Naive thymus-derived CD4-positive, alpha-beta T cell (primary cell): Measurements from ENCODE around the gene RRP15. TPM values are rescaled to one million over a fixed set of nuclear protein-coding genes. Genes with fewer than 3 reads are reported as not detected.

Source experiments
- ATAC-seq: fragments of 150-1000 bp; cut with Tn5 transposase; 2 replicates; pipeline ENCODE4 v1.10.0; 2021; ENCODE audit warnings: mild to moderate bottlenecking, moderate library complexity
- CTCF ChIA-PET: fragments of 350-600 bp; sonication (Branson Sonifier 250); formaldehyde crosslinking; loops from one replicate; lab custom pipeline; 2021; ENCODE audit warnings: antibody characterized with exemption; lab: Charles Lee
- POLR2A ChIA-PET: fragments of 350-600 bp; sonication (Branson Sonifier 250); formaldehyde crosslinking; loops from one replicate; lab custom pipeline; 2021; ENCODE audit warnings: antibody characterized with exemption, inconsistent platforms; lab: Charles Lee
- DNase-seq, 9 donors: peaks; one replicate each; pipeline versions ENCODE4 v3.0.0 to v3.0.0-alpha.2; 2020 to 2022; ENCODE audit warnings: mixed read lengths in 1 of 9
- H3K27ac ChIP-seq: one replicate; pipeline ENCODE4 v1.7.0; 2013; ENCODE audit warnings: mild to moderate bottlenecking, low read depth, low read length, moderate library complexity
- H3K27me3 ChIP-seq, 2 donors: one replicate each; pipeline ENCODE4 v1.7.0; 2013; ENCODE audit warnings: low read length in 2 of 2, mild to moderate bottlenecking in 2 of 2, moderate library complexity in 2 of 2; ENCODE audit not compliant: control insufficient read depth in 2 of 2, insufficient read depth in 2 of 2
- H3K36me3 ChIP-seq, 3 experiments: 1 replicate in 2 of 3; 2 replicates in 1 of 3; pipeline ENCODE4 v1.7.0; 2013; ENCODE audit warnings: low read length in 3 of 3, mild to moderate bottlenecking in 3 of 3, moderate library complexity in 1 of 3; ENCODE audit not compliant: insufficient read depth in 3 of 3, control insufficient read depth in 2 of 3
- H3K4me1 ChIP-seq, 2 donors: one replicate each; pipeline ENCODE4 v1.7.0; 2013; ENCODE audit warnings: low read length in 2 of 2, mild to moderate bottlenecking in 2 of 2, moderate library complexity in 1 of 2; ENCODE audit not compliant: control insufficient read depth in 2 of 2, insufficient read depth in 2 of 2
- H3K4me3 ChIP-seq: 2 replicates; pipeline ENCODE4 v1.7.0; 2013; ENCODE audit warnings: mild to moderate bottlenecking, low read length
- H3K9me3 ChIP-seq, 3 experiments: 1 replicate in 2 of 3; 2 replicates in 1 of 3; pipeline ENCODE4 v1.7.0; 2013; ENCODE audit warnings: low read length in 3 of 3; ENCODE audit not compliant: control insufficient read depth in 2 of 3
- H3K27ac Mint-ChIP-seq, 9 donors: one replicate each; pipeline ENCODE4 v1.8.0; 2020 to 2022; ENCODE audit warnings: mixed read lengths in 9 of 9, mild to moderate bottlenecking in 8 of 9, moderate library complexity in 5 of 9, inconsistent platforms in 2 of 9
- H3K27me3 Mint-ChIP-seq, 5 donors: one replicate each; pipeline ENCODE4 v1.8.0; 2021 to 2022; ENCODE audit warnings: mixed read lengths in 5 of 5, mild to moderate bottlenecking in 1 of 5
- H3K36me3 Mint-ChIP-seq, 5 donors: one replicate each; pipeline ENCODE4 v1.8.0; 2020 to 2022; ENCODE audit warnings: mixed read lengths in 5 of 5, mild to moderate bottlenecking in 3 of 5, inconsistent platforms in 1 of 5
- H3K4me1 Mint-ChIP-seq, 7 donors: one replicate each; pipeline ENCODE4 v1.8.0; 2020 to 2022; ENCODE audit warnings: mixed read lengths in 7 of 7, mild to moderate bottlenecking in 3 of 7, inconsistent platforms in 1 of 7
- H3K4me3 Mint-ChIP-seq, 10 donors: one replicate each; pipeline ENCODE4 v1.8.0; 2020 to 2022; ENCODE audit warnings: mild to moderate bottlenecking in 10 of 10, mixed read lengths in 10 of 10, moderate library complexity in 6 of 10, inconsistent platforms in 2 of 10
- H3K9me3 Mint-ChIP-seq, 11 donors: one replicate each; pipeline ENCODE4 v1.8.0; 2020 to 2022; ENCODE audit warnings: mixed read lengths in 11 of 11, mild to moderate bottlenecking in 4 of 11, inconsistent platforms in 1 of 11, moderate library complexity in 1 of 11
- intact Hi-C, 2 donors: fragments of 100-400 bp; cut with micrococcal nuclease; formaldehyde crosslinking; loops; one replicate each; pipeline ENCODE4 v1.15.1; 2023
- polyA plus RNA-seq, 2 donors: library from polyadenylated mRNA; unstranded; fragments of 300-500 nt; fragmentation: Illumina TruSeq; gene quantifications; one replicate each; pipeline ENCODE4 v1.2.3, GENCODE V29; 2021
- total RNA-seq, 6 experiments: library from RNA in 5 of 6; stranded (reverse) in 5 of 6; gene quantifications; 1 replicate in 5 of 6; 2 replicates in 1 of 6; pipeline ENCODE4 v1.2.3 and lab custom pipeline; 2021 to 2026

Gene RRP15
- total and polyA plus RNA-seq, 7 experiments from 2014 or later = 12.4 to 19.0 (median 17.7) TPM

DNA sequence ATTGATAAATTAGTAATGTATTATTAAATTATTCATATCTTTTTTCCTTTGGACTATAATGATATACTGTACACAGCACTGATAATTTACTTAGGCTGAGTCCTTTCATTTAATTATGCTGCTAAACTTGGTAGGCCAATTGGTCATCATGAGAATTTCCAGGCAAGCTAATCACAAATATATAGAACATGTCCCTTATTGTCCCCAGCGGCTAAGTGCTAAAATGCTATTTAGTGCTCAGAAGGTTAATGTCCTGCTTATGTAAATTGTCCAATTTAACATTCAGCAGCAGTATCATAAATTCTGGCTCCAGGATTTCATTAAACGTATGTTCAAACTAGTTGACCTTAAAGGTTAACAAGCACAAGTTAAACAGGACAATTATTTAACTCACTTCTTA lies 30.0 kb upstream of the RRP15 start:
- Mint-ChIP-seq H3K27ac (no peak overlapping the region), H3K9me3 (peaks cover 0 to 19% (median 3%) of the 10 kb centered on the region in 11 donors), H3K36me3 (no peaks in the 10 kb centered on the region), H3K27me3 (peaks cover 7 to 33% (median 21%) of the 10 kb centered on the region in 5 donors), H3K4me3 (no peak overlapping the region), H3K4me1 (no peaks in the 10 kb centered on the region)
- no peaks in the 10 kb centered on the region for H3K4me1 ChIP-seq
- peaks cover 0 to 4% (median 4%) of the 10 kb centered on the region in 3 experiments for H3K9me3 ChIP-seq
- intact Hi-C loops = no loop called here
- ChIA-PET CTCF (no interaction called here), POLR2A (no interaction called here)
- DNase-seq = no peak
- H3K27me3 ChIP-seq = no peaks in the 10 kb centered on the region
- no peak overlapping the region for H3K27ac ChIP-seq
- H3K4me3 ChIP-seq = no peak overlapping the region
- no peak for ATAC-seq
- no peaks in the 10 kb centered on the region for H3K36me3 ChIP-seq

DNA sequence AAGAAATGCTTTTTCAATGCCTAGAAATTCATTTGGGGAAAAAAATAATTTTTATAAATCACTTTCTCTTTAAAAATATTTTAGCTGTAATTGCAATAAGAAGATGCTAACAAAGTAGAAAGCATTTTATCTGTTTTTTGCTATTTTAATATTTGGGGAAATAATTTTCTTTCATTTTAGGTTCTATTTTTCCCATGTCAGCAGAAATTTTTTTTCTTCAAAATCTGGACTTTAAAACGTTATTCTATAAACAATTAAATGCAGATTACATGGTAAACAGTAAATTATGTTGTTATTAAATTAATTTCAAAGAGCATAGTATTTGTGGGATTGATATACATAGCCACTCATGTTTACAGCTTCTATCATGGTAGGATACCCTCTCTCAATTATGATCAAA lies 27.7 kb upstream of the RRP15 start:
- intact Hi-C loops = no loop called here
- H3K9me3 Mint-ChIP-seq = peaks cover 0 to 26% (median 3%) of the 10 kb centered on the region in 11 donors
- no peak for ATAC-seq
- H3K27me3 Mint-ChIP-seq = peaks cover 7 to 33% (median 32%) of the 10 kb centered on the region in 5 donors
- H3K36me3 Mint-ChIP-seq = no peaks in the 10 kb centered on the region
- no peak for DNase-seq
- Histone ChIP-seq H3K4me3 (no peak overlapping the region), H3K9me3 (peaks cover 0 to 4% (median 4%) of the 10 kb centered on the region in 3 experiments), H3K27me3 (no peaks in the 10 kb centered on the region), H3K27ac (no peak overlapping the region), H3K4me1 (no peaks in the 10 kb centered on the region), H3K36me3 (no peaks in the 10 kb centered on the region)
- H3K4me3 Mint-ChIP-seq = no peak overlapping the region
- POLR2A ChIA-PET = no interaction called here
- CTCF ChIA-PET = interaction anchor here (1.0 kb wide), 1 partner anchor 76 kb away, joined by 3 read pairs; no protein-coding TSS in a partner anchor
- H3K4me1 Mint-ChIP-seq = no peaks in the 10 kb centered on the region
- H3K27ac Mint-ChIP-seq = no peak overlapping the region

DNA sequence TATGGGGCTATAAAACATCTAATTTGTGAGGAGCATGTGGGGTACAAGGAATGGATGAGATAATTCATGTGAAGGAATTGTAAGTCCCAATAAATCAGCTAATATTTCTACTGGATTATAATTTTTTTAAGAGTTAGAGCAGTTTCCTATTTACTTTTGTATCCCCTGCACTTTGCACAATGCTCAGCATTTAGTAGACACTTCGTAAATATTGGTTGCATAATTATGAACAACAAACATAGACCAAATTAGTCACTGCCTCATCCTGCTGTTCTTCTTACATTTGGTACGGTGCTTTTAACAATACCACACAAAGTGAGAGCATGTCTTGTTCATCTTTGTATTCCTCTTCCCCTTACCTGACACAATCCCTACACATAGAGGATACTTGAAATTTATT lies 27.1 kb upstream of the RRP15 start:
- H3K4me3 ChIP-seq = no peak overlapping the region
- Mint-ChIP-seq H3K9me3 (peaks cover 0 to 26% (median 3%) of the 10 kb centered on the region in 11 donors), H3K27ac (no peak overlapping the region), H3K36me3 (no peaks in the 10 kb centered on the region), H3K27me3 (peaks cover 7 to 39% (median 34%) of the 10 kb centered on the region in 5 donors), H3K4me3 (no peak overlapping the region), H3K4me1 (no peaks in the 10 kb centered on the region)
- intact Hi-C loops = no loop called here
- ChIA-PET POLR2A (no interaction called here), CTCF (interaction anchor here (1.0 kb wide), 1 partner anchor 75 kb away, joined by 3 read pairs; no protein-coding TSS in a partner anchor)
- no peaks in the 10 kb centered on the region for H3K27me3 ChIP-seq
- H3K27ac ChIP-seq = no peak overlapping the region
- no peak for ATAC-seq
- DNase-seq = no peak
- peaks cover 0 to 4% (median 4%) of the 10 kb centered on the region in 3 experiments for H3K9me3 ChIP-seq
- no peaks in the 10 kb centered on the region for H3K36me3 ChIP-seq
- no peaks in the 10 kb centered on the region for H3K4me1 ChIP-seq

DNA sequence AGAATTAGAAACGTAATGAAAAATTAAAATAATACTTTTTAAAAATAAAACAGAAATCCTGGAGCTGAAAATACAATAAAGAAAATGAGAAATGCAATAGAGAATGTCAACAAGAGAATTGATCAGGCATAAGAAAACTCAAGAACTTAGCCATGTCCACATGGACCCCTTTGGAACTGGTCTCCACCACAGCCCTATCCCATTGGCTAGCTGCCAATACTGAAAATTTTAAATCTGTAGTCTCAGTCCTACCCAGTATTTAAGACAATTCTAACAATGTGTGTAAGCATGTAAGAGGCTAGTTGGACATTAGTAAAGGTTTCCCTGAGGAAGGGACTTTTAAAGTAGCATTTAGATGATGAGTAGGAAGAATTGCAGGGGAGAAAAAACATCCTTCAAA lies 25.8 kb upstream of the RRP15 start:
- ChIA-PET POLR2A (no interaction called here), CTCF (no interaction called here)
- H3K27ac ChIP-seq = no peak overlapping the region
- H3K9me3 Mint-ChIP-seq = peaks cover 0 to 26% (median 3%) of the 10 kb centered on the region in 11 donors
- DNase-seq = no peak
- no peak overlapping the region for H3K27ac Mint-ChIP-seq
- peaks cover 0 to 4% (median 4%) of the 10 kb centered on the region in 3 experiments for H3K9me3 ChIP-seq
- H3K36me3 ChIP-seq = no peaks in the 10 kb centered on the region
- H3K27me3 ChIP-seq = no peaks in the 10 kb centered on the region
- no peak overlapping the region for H3K4me3 Mint-ChIP-seq
- H3K4me1 ChIP-seq = no peaks in the 10 kb centered on the region
- H3K36me3 Mint-ChIP-seq = no peaks in the 10 kb centered on the region
- peaks cover 7 to 38% (median 31%) of the 10 kb centered on the region in 5 donors for H3K27me3 Mint-ChIP-seq
- ATAC-seq = no peak
- no peak overlapping the region for H3K4me3 ChIP-seq
- H3K4me1 Mint-ChIP-seq = no peaks in the 10 kb centered on the region
- intact Hi-C loops = no loop called here

DNA sequence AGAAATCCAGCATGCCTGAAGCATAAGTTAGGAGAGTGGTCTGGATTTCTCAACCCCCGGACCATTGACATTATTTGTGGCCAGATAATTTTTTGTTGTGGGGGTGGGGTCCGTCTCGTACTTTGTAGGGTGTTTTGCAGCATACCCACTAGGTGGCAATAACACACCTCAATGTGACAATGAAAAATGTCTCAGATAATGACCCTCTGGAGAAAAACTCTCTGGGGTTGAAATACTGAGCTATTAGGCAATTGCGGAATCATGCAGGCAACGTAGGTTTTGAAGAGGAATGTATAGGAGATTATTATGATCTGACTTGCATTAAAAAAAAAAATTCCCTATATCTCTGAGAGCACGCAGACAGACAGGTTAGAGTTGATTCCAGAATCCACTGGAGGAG lies 25.3 kb upstream of the RRP15 start:
- ATAC-seq (peak; percentile 32), DNase-seq (no peak)
- intact Hi-C loops = no loop called here
- Histone ChIP-seq H3K27me3 (no peaks in the 10 kb centered on the region), H3K27ac (no peak overlapping the region), H3K4me3 (no peak overlapping the region), H3K36me3 (no peaks in the 10 kb centered on the region), H3K4me1 (no peaks in the 10 kb centered on the region), H3K9me3 (peaks cover 0 to 4% (median 4%) of the 10 kb centered on the region in 3 experiments)
- Mint-ChIP-seq H3K27ac (no peak overlapping the region), H3K36me3 (no peaks in the 10 kb centered on the region), H3K4me1 (no peaks in the 10 kb centered on the region), H3K9me3 (peaks cover 0 to 26% (median 3%) of the 10 kb centered on the region in 11 donors), H3K4me3 (no peak overlapping the region), H3K27me3 (peaks cover 7 to 38% (median 31%) of the 10 kb centered on the region in 5 donors)
- CTCF ChIA-PET = interaction anchor here (0.6 kb wide), 1 partner anchor 15 kb away, joined by 3 read pairs; no protein-coding TSS in a partner anchor
- POLR2A ChIA-PET = no interaction called here

DNA sequence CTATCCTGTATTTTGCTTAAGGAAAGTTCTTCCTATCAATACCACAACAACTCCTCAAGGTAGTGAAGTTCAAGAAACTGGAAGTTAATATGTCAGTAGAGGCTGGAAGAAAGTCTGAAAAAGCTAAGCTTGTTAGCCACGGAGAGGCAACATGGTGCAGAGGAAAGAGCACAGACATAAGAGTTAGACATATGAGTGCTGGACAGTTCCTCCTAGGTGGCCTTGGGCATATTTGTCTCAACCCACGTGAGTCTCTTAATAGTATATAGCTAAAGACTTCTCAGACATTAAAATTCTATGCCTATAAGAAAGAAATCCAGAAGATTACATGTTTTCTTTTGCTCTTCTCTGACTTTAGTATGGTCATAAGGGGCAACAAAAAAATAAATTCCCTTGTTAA lies 22.8 kb upstream of the RRP15 start:
- H3K9me3 Mint-ChIP-seq = peaks cover 0 to 26% (median 3%) of the 10 kb centered on the region in 11 donors
- intact Hi-C loops = no loop called here
- H3K36me3 Mint-ChIP-seq = no peaks in the 10 kb centered on the region
- ChIA-PET CTCF (no interaction called here), POLR2A (no interaction called here)
- H3K4me1 Mint-ChIP-seq = no peaks in the 10 kb centered on the region
- no peak overlapping the region for H3K27ac Mint-ChIP-seq
- no peak overlapping the region for H3K4me3 ChIP-seq
- H3K36me3 ChIP-seq = no peaks in the 10 kb centered on the region
- peaks cover 7 to 38% (median 28%) of the 10 kb centered on the region in 5 donors for H3K27me3 Mint-ChIP-seq
- DNase-seq = no peak
- no peaks in the 10 kb centered on the region for H3K27me3 ChIP-seq
- no peak overlapping the region for H3K4me3 Mint-ChIP-seq
- H3K4me1 ChIP-seq = no peaks in the 10 kb centered on the region
- H3K27ac ChIP-seq = no peak overlapping the region
- no peak for ATAC-seq
- peaks cover 0 to 4% (median 4%) of the 10 kb centered on the region in 3 experiments for H3K9me3 ChIP-seq

DNA sequence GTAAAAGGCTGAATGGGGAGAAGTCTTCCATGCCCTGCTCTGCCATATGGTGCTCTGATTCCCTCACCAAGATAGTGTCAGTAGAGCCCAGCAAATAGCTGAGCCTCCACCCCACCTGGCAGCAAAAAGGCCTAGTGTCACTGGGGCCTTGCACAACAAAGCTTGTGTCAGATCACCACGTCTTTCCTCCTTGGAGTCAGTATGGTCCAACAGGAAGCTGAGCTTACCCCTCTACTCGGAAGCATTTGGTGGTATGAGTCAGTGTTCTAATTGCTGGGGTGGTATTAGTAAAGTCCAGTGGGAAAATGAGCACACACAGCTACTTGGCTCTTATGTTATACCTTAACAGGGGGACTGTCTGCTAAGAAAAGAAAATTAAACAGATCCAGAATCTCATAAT lies 18.7 kb upstream of the RRP15 start:
- H3K4me1 Mint-ChIP-seq = no peaks in the 10 kb centered on the region

More for the DNA sequence above, 18.7 kb upstream of the RRP15 start:
- Mint-ChIP-seq H3K27me3 (peaks cover 2 to 21% (median 17%) of the 10 kb centered on the region in 5 donors), H3K36me3 (no peaks in the 10 kb centered on the region), H3K9me3 (peaks cover 0 to under 1% (median 0%) of the 10 kb centered on the region in 11 donors), H3K27ac (no peak overlapping the region), H3K4me3 (no peak overlapping the region)
- no peak for DNase-seq
- ChIA-PET POLR2A (no interaction called here), CTCF (no interaction called here)
- no peak for ATAC-seq
- intact Hi-C loops = no loop called here
- Histone ChIP-seq H3K36me3 (no peaks in the 10 kb centered on the region), H3K9me3 (no peaks in the 10 kb centered on the region), H3K4me1 (no peaks in the 10 kb centered on the region), H3K27ac (no peak overlapping the region), H3K4me3 (no peak overlapping the region), H3K27me3 (no peaks in the 10 kb centered on the region)
